ENCODE results near the gene CPAMD8. TPM values are rescaled to one million over a fixed set of nuclear protein-coding genes. Genes with fewer than 3 reads are reported as not detected.

CPAMD8 gene
- total and polyA plus RNA-seq, 2 of the 8 experiments (the other 6 are each of a cell fraction or from before 2014, with no cell fraction given): 6.1 to 9.2 TPM

GRCh38 chr19:16957855-16958254 is 68.8 kb downstream of the CPAMD8 start (continued):
- TF ChIP-seq CHD7 (IDR thresholded peaks at IDR 0.05; ENCODE audit: insufficient replicate concordance, low read length): no peak
- TF ChIP-seq, protein P1, sequence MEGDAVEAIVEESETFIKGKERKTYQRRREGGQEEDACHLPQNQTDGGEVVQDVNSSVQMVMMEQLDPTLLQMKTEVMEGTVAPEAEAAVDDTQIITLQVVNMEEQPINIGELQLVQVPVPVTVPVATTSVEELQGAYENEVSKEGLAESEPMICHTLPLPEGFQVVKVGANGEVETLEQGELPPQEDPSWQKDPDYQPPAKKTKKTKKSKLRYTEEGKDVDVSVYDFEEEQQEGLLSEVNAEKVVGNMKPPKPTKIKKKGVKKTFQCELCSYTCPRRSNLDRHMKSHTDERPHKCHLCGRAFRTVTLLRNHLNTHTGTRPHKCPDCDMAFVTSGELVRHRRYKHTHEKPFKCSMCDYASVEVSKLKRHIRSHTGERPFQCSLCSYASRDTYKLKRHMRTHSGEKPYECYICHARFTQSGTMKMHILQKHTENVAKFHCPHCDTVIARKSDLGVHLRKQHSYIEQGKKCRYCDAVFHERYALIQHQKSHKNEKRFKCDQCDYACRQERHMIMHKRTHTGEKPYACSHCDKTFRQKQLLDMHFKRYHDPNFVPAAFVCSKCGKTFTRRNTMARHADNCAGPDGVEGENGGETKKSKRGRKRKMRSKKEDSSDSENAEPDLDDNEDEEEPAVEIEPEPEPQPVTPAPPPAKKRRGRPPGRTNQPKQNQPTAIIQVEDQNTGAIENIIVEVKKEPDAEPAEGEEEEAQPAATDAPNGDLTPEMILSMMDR (IDR thresholded peaks at IDR 0.05; ENCODE audit: control extremely low read depth in 1 of 3, insufficient read depth in 1 of 3, low read depth in 1 of 3, low read length in 3 of 3): no peak
- TF ChIP-seq POLR2AphosphoS5 (IDR thresholded peaks at IDR 0.05; ENCODE audit: low read depth, low read length): no peak
- no peak for TF ChIP-seq MAFK (IDR thresholded peaks at IDR 0.05; ENCODE audit: low read depth, low read length)
- TF ChIP-seq, protein P2, sequence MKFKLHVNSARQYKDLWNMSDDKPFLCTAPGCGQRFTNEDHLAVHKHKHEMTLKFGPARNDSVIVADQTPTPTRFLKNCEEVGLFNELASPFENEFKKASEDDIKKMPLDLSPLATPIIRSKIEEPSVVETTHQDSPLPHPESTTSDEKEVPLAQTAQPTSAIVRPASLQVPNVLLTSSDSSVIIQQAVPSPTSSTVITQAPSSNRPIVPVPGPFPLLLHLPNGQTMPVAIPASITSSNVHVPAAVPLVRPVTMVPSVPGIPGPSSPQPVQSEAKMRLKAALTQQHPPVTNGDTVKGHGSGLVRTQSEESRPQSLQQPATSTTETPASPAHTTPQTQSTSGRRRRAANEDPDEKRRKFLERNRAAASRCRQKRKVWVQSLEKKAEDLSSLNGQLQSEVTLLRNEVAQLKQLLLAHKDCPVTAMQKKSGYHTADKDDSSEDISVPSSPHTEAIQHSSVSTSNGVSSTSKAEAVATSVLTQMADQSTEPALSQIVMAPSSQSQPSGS (IDR thresholded peaks at IDR 0.05; ENCODE audit: low read length): no peak
- TF ChIP-seq CHD1 (IDR thresholded peaks at IDR 0.05; ENCODE audit: low read depth, low read length): no peak
- no peak for TF ChIP-seq SRF (IDR thresholded peaks at IDR 0.05; ENCODE audit: low read depth, low read length)
- no peak for TF ChIP-seq SP2 (IDR thresholded peaks at IDR 0.05; ENCODE audit: low read length)

All from H1 (cell line).